ENCODE measurements around the gene ANKRD9.
A peak's percentile ranks its signal among the peaks of the same experiment; 100 is the strongest.
"Not testable (repeated sequence)": the region's sequence is repeated elsewhere in the genome, so short reads cannot be mapped to it uniquely, and the experiment has no call there.

Gene ANKRD9

GRCh38 chr14:102538602-102539543 is 29.3 kb upstream of the ANKRD9 start:
- no peak for DNase-seq

GRCh38 chr14:102537981-102538601 is 28.5 kb upstream of the ANKRD9 start:
- DNase-seq = no peak

- DNase-seq = no peak
These were observed 22.7 kb upstream of the ANKRD9 start for GRCh38 chr14:102532204-102532658.

- no peak for DNase-seq
These were observed 21.4 kb upstream of the ANKRD9 start for GRCh38 chr14:102530828-102531478.

- DNase-seq = no peak
These were observed 19.0 kb upstream of the ANKRD9 start for GRCh38 chr14:102528431-102529170.

GRCh38 chr14:102525929-102526497 is 16.4 kb upstream of the ANKRD9 start:
- no peak for DNase-seq

GRCh38 chr14:102525219-102525928 is 15.8 kb upstream of the ANKRD9 start:
- DNase-seq = peak; percentile 38

- DNase-seq = peak; percentile 98
These were observed 15.1 kb upstream of the ANKRD9 start for GRCh38 chr14:102524451-102525218.

GRCh38 chr14:102523569-102524450 is 14.2 kb upstream of the ANKRD9 start:
- DNase-seq = peak; percentile 67

GRCh38 chr14:102523200-102523568 is 13.6 kb upstream of the ANKRD9 start:
- DNase-seq = no peak

GRCh38 chr14:102519709-102520108 is 10.1 kb upstream of the ANKRD9 start:
- DNase-seq = not testable (repeated sequence)

GRCh38 chr14:102518063-102518648 is 8.6 kb upstream of the ANKRD9 start:
- no peak for DNase-seq

- DNase-seq = no peak
These were observed 8.0 kb upstream of the ANKRD9 start for GRCh38 chr14:102517392-102518062.

GRCh38 chr14:102516531-102517391 is 7.2 kb upstream of the ANKRD9 start:
- no peak for DNase-seq

- DNase-seq = no peak
These were observed 5.6 kb upstream of the ANKRD9 start for GRCh38 chr14:102514987-102515733.

- no peak for DNase-seq
These were observed 4.6 kb upstream of the ANKRD9 start for GRCh38 chr14:102513899-102514772.

All from NCI-H1436 (cell line).